IMR-90 (cell line): ENCODE data around the gene NET1. TPM values are rescaled to one million over a fixed set of nuclear protein-coding genes. Genes with fewer than 3 reads are reported as not detected.
A peak's percentile ranks its signal among the peaks of the same experiment; 100 is the strongest.

ENCODE experiments used
- ATAC-seq: fragments of 200-7000 bp; cut with Tn5 transposase; 2 replicates; pipeline ENCODE4 v1.9.1; 2020; ENCODE audit warnings: low read depth, mild to moderate bottlenecking, moderate library complexity
- BruUV-seq: library from RNA; stranded (reverse); fragments of 400-500 nt; replicated peaks from 2 replicates; lab custom pipeline; 2021; lab: Mats Ljungman, UMichigan
- CTCF ChIA-PET: fragments of 300-600 bp; formaldehyde crosslinking; extraction: SDS; loops from one replicate; lab custom pipeline; 2021; ENCODE audit warnings: antibody characterized with exemption; lab: Yijun Ruan, JAX
- POLR2A ChIA-PET: fragments of 300-600 bp; sonication (Branson Sonifier 250); formaldehyde crosslinking; loops from one replicate; lab custom pipeline; 2022; ENCODE audit warnings: antibody characterized with exemption; ENCODE audit not compliant: unreplicated experiment; lab: Charles Lee
- DNase-seq: peaks from one replicate; pipeline ENCODE4 v3.0.0; 2013
- H2AFZ ChIP-seq: replicated peaks from 2 replicates; pipeline ENCODE3; 2013; ENCODE audit warnings: low read length, mild to moderate bottlenecking; ENCODE audit not compliant: poor library complexity
- H2AK5ac ChIP-seq: 2 replicates; pipeline ENCODE4 v1.6.1; 2013; ENCODE audit warnings: low read depth, low read length, inconsistent platforms
- H2AK9ac ChIP-seq: replicated peaks from 2 replicates; pipeline ENCODE3; 2013; ENCODE audit warnings: mild to moderate bottlenecking, low read depth, low read length, moderate library complexity; ENCODE audit not compliant: poor library complexity
- H2BK120ac ChIP-seq: 2 replicates; pipeline ENCODE4 v1.6.1; 2013; ENCODE audit warnings: low read depth, low read length, inconsistent platforms
- H2BK15ac ChIP-seq: 3 replicates; pipeline ENCODE4 v1.6.1; 2013; ENCODE audit warnings: low read depth, low read length, inconsistent platforms
- H2BK20ac ChIP-seq: 2 replicates; pipeline ENCODE4 v1.6.1; 2013; ENCODE audit warnings: low read depth, mild to moderate bottlenecking, inconsistent platforms, low read length, moderate library complexity
- H2BK5ac ChIP-seq: 2 replicates; pipeline ENCODE4 v1.6.1; 2013; ENCODE audit warnings: mild to moderate bottlenecking, low read depth, low read length, inconsistent platforms; ENCODE audit not compliant: poor library complexity, severe bottlenecking
- H3K14ac ChIP-seq: replicated peaks from 2 replicates; pipeline ENCODE4 v1.6.1; 2013; ENCODE audit warnings: low read depth, low read length, inconsistent platforms
- H3K18ac ChIP-seq: 2 replicates; pipeline ENCODE4 v1.6.1; 2013; ENCODE audit warnings: low read depth, low read length, control low read depth
- H3K23ac ChIP-seq: 2 replicates; pipeline ENCODE4 v1.6.1; 2013; ENCODE audit warnings: low read depth, low read length, inconsistent platforms
- H3K27ac ChIP-seq: 2 replicates; pipeline ENCODE4 v1.5.1; 2013; ENCODE audit warnings: mild to moderate bottlenecking, control low read depth, low read length; ENCODE audit not compliant: insufficient read depth
- H3K27me3 ChIP-seq: 2 replicates; pipeline ENCODE4 v1.6.1; 2013; ENCODE audit warnings: low read length; ENCODE audit not compliant: control insufficient read depth, insufficient read depth
- H3K36me3 ChIP-seq: 2 replicates; pipeline ENCODE4 v1.6.1; 2013; ENCODE audit warnings: low read length, mixed read lengths; ENCODE audit not compliant: control insufficient read depth, insufficient read depth
- H3K4ac ChIP-seq: 2 replicates; pipeline ENCODE4 v1.6.1; 2013; ENCODE audit warnings: low read depth, low read length, inconsistent platforms
- H3K4me1 ChIP-seq: 2 replicates; pipeline ENCODE4 v1.6.1; 2013; ENCODE audit warnings: low read length, mixed read lengths; ENCODE audit not compliant: control insufficient read depth, insufficient read depth
- H3K4me2 ChIP-seq: 2 replicates; pipeline ENCODE4 v1.6.1; 2013; ENCODE audit warnings: low read depth, mild to moderate bottlenecking, control low read depth, low read length, moderate library complexity
- H3K4me3 ChIP-seq: 2 replicates; pipeline ENCODE4 v1.5.1; 2013; ENCODE audit warnings: low read depth, mild to moderate bottlenecking, control low read depth, low read length, moderate library complexity; ENCODE audit not compliant: insufficient read depth
- H3K56ac ChIP-seq: 2 replicates; pipeline ENCODE4 v1.6.1; 2013; ENCODE audit warnings: low read length, inconsistent platforms; ENCODE audit not compliant: insufficient read depth; ENCODE audit errors: extremely low read depth
- H3K79me1 ChIP-seq, 2 experiments: 2 replicates each; pipeline ENCODE4 v1.6.1; 2013; ENCODE audit warnings: low read length in 2 of 2, inconsistent platforms in 1 of 2, low read depth in 1 of 2
- H3K9ac ChIP-seq: 2 replicates; pipeline ENCODE4 v1.6.1; 2013; ENCODE audit warnings: low read depth, low read length, control low read depth
- H3K9me1 ChIP-seq: 2 replicates; pipeline ENCODE4 v1.6.1; 2013; ENCODE audit warnings: low read length, inconsistent platforms; ENCODE audit not compliant: insufficient read depth
- H3K9me3 ChIP-seq: 2 replicates; pipeline ENCODE4 v1.6.1; 2013; ENCODE audit warnings: low read length; ENCODE audit not compliant: control insufficient read depth, insufficient read depth
- H4K20me1 ChIP-seq: 2 replicates; pipeline ENCODE4 v1.6.1; 2013; ENCODE audit warnings: low read length, inconsistent platforms; ENCODE audit not compliant: insufficient read depth
- H4K5ac ChIP-seq: 2 replicates; pipeline ENCODE4 v1.6.1; 2013; ENCODE audit warnings: mild to moderate bottlenecking, low read depth, low read length, control low read depth
- H4K8ac ChIP-seq, 2 experiments: 2 replicates each; pipeline ENCODE4 v1.6.1; 2013; ENCODE audit warnings: low read depth in 2 of 2, low read length in 2 of 2, control low read depth in 1 of 2, inconsistent platforms in 1 of 2
- H4K91ac ChIP-seq: 2 replicates; pipeline ENCODE4 v1.6.1; 2013; ENCODE audit warnings: low read depth, low read length, inconsistent platforms; ENCODE audit not compliant: insufficient read depth
- MXI1 ChIP-seq: IDR thresholded peaks from 2 replicates; pipeline ENCODE4 v1.6.1; 2012; ENCODE audit warnings: low read depth, mild to moderate bottlenecking, low read length, moderate library complexity, borderline replicate concordance
- RAD21 ChIP-seq: IDR thresholded peaks from 2 replicates; pipeline ENCODE4 v1.6.1; 2012; ENCODE audit warnings: low read length, improper control_type of control experiment
- USF2 ChIP-seq: fragments of 150-350 bp; IDR thresholded peaks from 2 replicates; pipeline ENCODE4 v1.6.1; 2017; ENCODE audit warnings: mild to moderate bottlenecking, antibody characterized with exemption, low read length, low read depth
- WGBS, 2 experiments: methylation state at CpG; one replicate each; pipeline versions ENCODE4 v1.1.5 to v1.1.7; 2013; ENCODE audit warnings: missing lambda C conversion rate in 2 of 2; ENCODE audit not compliant: insufficient read length in 1 of 2; ENCODE audit errors: extremely low coverage in 2 of 2; 5-methylcytosine and 5-hydroxymethylcytosine counted together
- dilution Hi-C: fragments of 300-500 bp; cut with HindIII; formaldehyde crosslinking; loops from one replicate; pipeline ENCODE4 v1.14.3; 2018; ENCODE audit warnings: low sequenced_read_pairs; ENCODE audit not compliant: unreplicated experiment
- in situ Hi-C: fragments of 300-500 bp; cut with MboI; formaldehyde crosslinking; loops from 3 replicates; pipeline ENCODE4 v1.14.3; 2019; ENCODE audit warnings: low sequenced_read_pairs, inconsistent platforms, mixed read lengths
- intact Hi-C: fragments of 100-400 bp; cut with micrococcal nuclease; formaldehyde crosslinking; loops from 2 replicates; pipeline ENCODE4 v1.10.0; 2022
- polyA plus RNA-seq, 3 experiments: library from polyadenylated mRNA; depleted of rRNA; stranded (reverse); fragments of >200 nt; gene quantifications; 2 replicates each; pipeline ENCODE4 v1.2.3, GENCODE V29; 2012; ENCODE audit warnings: low replicate concordance in 1 of 3
- total RNA-seq: library from RNA; depleted of rRNA; stranded (reverse); fragments of >200 nt; gene quantifications from 2 replicates; pipeline ENCODE4 v1.2.3, GENCODE V29; 2012

NET1 gene
- total and polyA plus RNA-seq, 2 of the 4 experiments (the other 2 are of a cell fraction): 20.0 to 54.7 TPM

- no peak overlapping the region for H2BK15ac ChIP-seq
- peaks cover 14% of the 10 kb centered on the region for H3K36me3 ChIP-seq
- H2BK5ac ChIP-seq: peak overlapping the region; percentile 81
- no peak overlapping the region for H4K5ac ChIP-seq
- intact Hi-C loops (loop anchor here (5.0 kb wide), 1 partner anchor 237 kb away; no protein-coding TSS in a partner anchor), dilution Hi-C loops (no loop called here), in situ Hi-C loops (loop anchor here (25.0 kb wide), 1 partner anchor 412 kb away; no protein-coding TSS in a partner anchor)
- H4K20me1 ChIP-seq: no peaks in the 10 kb centered on the region
- ChIA-PET POLR2A (interaction anchor here (0.7 kb wide), 1 partner anchor 124 kb away, joined by 3 read pairs; no protein-coding TSS in a partner anchor), CTCF (no interaction called here)
- DNase-seq (peak; percentile 83), ATAC-seq (peak; percentile 51)
- no peaks in the 10 kb centered on the region for H3K9me3 ChIP-seq
- H2BK20ac ChIP-seq: peak overlapping the region; percentile 51; the same call in 1 of the 2 replicates
- no peak overlapping the region for H2AK5ac ChIP-seq
- peak overlapping the region; percentile 34 for H3K23ac ChIP-seq
- no peak overlapping the region for H3K9ac ChIP-seq
- peak overlapping the region; percentile 36; the same call in 1 of the 2 replicates for H2BK120ac ChIP-seq
- H3K4ac ChIP-seq: peak overlapping the region; percentile 65
- TF ChIP-seq USF2: no peak
- TF ChIP-seq MXI1: peak; percentile 38; the same call in 1 of the 2 replicates
- peak; percentile 15; the same call in 1 of the 2 replicates for TF ChIP-seq RAD21
- 0 out of 2 replicates have a peak overlapping the region, but pooled peaks have one; percentile 42 for H3K14ac ChIP-seq
- H3K18ac ChIP-seq: 0 out of 2 replicates have a peak overlapping the region, but pooled peaks have one; percentile 30
- no peaks in the 10 kb centered on the region for H3K27me3 ChIP-seq
- H4K91ac ChIP-seq: peak overlapping the region; percentile 61
- peak overlapping the region in 1 of 2 experiments; percentile 55; a peak in 1 of 4 replicates for H4K8ac ChIP-seq
- no peak overlapping the region for H3K56ac ChIP-seq
- peak overlapping the region; percentile 92 for H3K4me2 ChIP-seq
- peaks cover 7 to 40% of the 10 kb centered on the region in 2 experiments; a peak in 3 of 4 replicates for H3K79me1 ChIP-seq
- no peaks in the 10 kb centered on the region for H3K9me1 ChIP-seq
- no TSS peak for BruUV-seq
- peak overlapping the region; percentile 79 for H2AFZ ChIP-seq
- peak overlapping the region; percentile 44 for H3K27ac ChIP-seq
- peak overlapping the region; percentile 25; the same call in 1 of the 2 replicates for H3K4me3 ChIP-seq
- WGBS, 2 experiments: no CpG with 5 or more reads among the region's 8 CpGs
- peaks cover 5% of the 10 kb centered on the region; the same call in 1 of the 2 replicates for H3K4me1 ChIP-seq
- H2AK9ac ChIP-seq: no peak overlapping the region
Observed at GRCh38 chr10:5449823-5450222, 37.5 kb downstream of the NET1 start.
